K562 (cell line): Measurements from ENCODE around the gene ZNF23. TPM values are rescaled to one million over a fixed set of nuclear protein-coding genes. Genes with fewer than 3 reads are reported as not detected.

Source experiments
- ASH1L ChIP-seq: fragments of 450-650 bp; IDR thresholded peaks from 2 replicates; pipeline ENCODE4 v1.6.1; 2018; ENCODE audit warnings: borderline replicate concordance, mild to moderate bottlenecking, low read depth; ENCODE audit not compliant: partially characterized antibody
- ATF1 ChIP-seq, 2 experiments: fragments of 450-650 bp in 1 of 2; IDR thresholded peaks; 2 replicates each; pipeline ENCODE4 v1.6.1; 2016; ENCODE audit warnings: missing compliant biosample characterization in 1 of 2, missing genetic modification characterization in 1 of 2
- BCL6 ChIP-seq: fragments of 250-450 bp; sonication (Bioruptor Pico); IDR thresholded peaks from 2 replicates; pipeline ENCODE4 v1.4.0; 2020
- DIDO1 ChIP-seq: fragments of 450-650 bp; IDR thresholded peaks from 2 replicates; pipeline ENCODE4 v1.6.1; 2016; ENCODE audit warnings: low read depth, missing biosample characterization, missing genetic modification characterization
- ELF1 ChIP-seq: fragments of 200-800 bp; sonication (Bioruptor generic); IDR thresholded peaks from 2 replicates; pipeline ENCODE4 v1.6.1; 2016; ENCODE audit warnings: missing genetic modification characterization, missing compliant biosample characterization
- ELF2 ChIP-seq: fragments of 250-450 bp; sonication (Bioruptor Pico); IDR thresholded peaks from 2 replicates; pipeline ENCODE4 v1.5.0; 2021; ENCODE audit warnings: mild to moderate bottlenecking
- IRF2 ChIP-seq: sonication (generic); formaldehyde crosslinking; IDR thresholded peaks from 2 replicates; pipeline ENCODE4 v1.8.1; 2022; ENCODE audit warnings: mild to moderate bottlenecking, missing genetic modification reagents
- L3MBTL2 ChIP-seq: fragments of 450-650 bp; IDR thresholded peaks from 2 replicates; pipeline ENCODE4 v1.6.1; 2016; ENCODE audit warnings: mild to moderate bottlenecking, moderate library complexity
- PHF21A ChIP-seq: fragments of 450-650 bp; IDR thresholded peaks from 2 replicates; pipeline ENCODE4 v1.6.1; 2017; ENCODE audit warnings: low read depth, borderline replicate concordance
- PHF8 ChIP-seq: fragments of 200-600 bp; sonication (generic); IDR thresholded peaks from 2 replicates; pipeline ENCODE4 v1.6.1; 2012; ENCODE audit warnings: mixed run types, mild to moderate bottlenecking, inconsistent platforms, low read length, moderate library complexity, borderline replicate concordance
- SETDB1 ChIP-seq: IDR thresholded peaks from one replicate; pipeline ENCODE4 v1.6.1; 2012; ENCODE audit warnings: low read length, control low read depth, inconsistent platforms
- SP2 ChIP-seq: IDR thresholded peaks from 2 replicates; pipeline ENCODE4 v1.6.1; 2011; ENCODE audit warnings: mild to moderate bottlenecking, low read depth, low read length, moderate library complexity; ENCODE audit not compliant: poor library complexity, severe bottlenecking; ENCODE audit errors: extremely low read depth
- TEAD1 ChIP-seq, 2 experiments: fragments of 450-650 bp in 1 of 2; sonication (generic) in 1 of 2; formaldehyde crosslinking; IDR thresholded peaks; 2 replicates each; pipeline versions ENCODE4 v1.4.0 to v1.8.0; 2020 to 2022; ENCODE audit warnings: mild to moderate bottlenecking in 2 of 2, missing genetic modification reagents in 1 of 2
- WHSC1 ChIP-seq: IDR thresholded peaks from one replicate; pipeline ENCODE4 v1.6.1; 2012; ENCODE audit warnings: low read length, control low read depth, inconsistent platforms
- ZFX ChIP-seq: sonication (generic); formaldehyde crosslinking; IDR thresholded peaks from 2 replicates; pipeline ENCODE4 v1.8.0; 2022; ENCODE audit warnings: mild to moderate bottlenecking, missing genetic modification reagents, moderate library complexity
- ZNF644 ChIP-seq: fragments of 200-800 bp; sonication (Bioruptor generic); IDR thresholded peaks from 2 replicates; pipeline ENCODE4 v1.6.1; 2016; ENCODE audit warnings: low read depth, missing genetic modification characterization, missing compliant biosample characterization
- ZNF707 ChIP-seq: fragments of 250-450 bp; sonication (Bioruptor Pico); conservative IDR thresholded peaks from 2 replicates; pipeline ENCODE4 v1.8.0; 2022; ENCODE audit warnings: inconsistent platforms, mild to moderate bottlenecking, moderate library complexity
- ZNF79 ChIP-seq: fragments of 250-450 bp; sonication (Bioruptor Pico); IDR thresholded peaks from 2 replicates; pipeline ENCODE4 v1.4.0; 2020; ENCODE audit warnings: low read depth, mild to moderate bottlenecking, moderate library complexity
- polyA plus RNA-seq, 8 experiments: library from polyadenylated mRNA; depleted of rRNA in 4 of 8; stranded (reverse) in 5 of 8; unstranded in 3 of 8; fragments of >200 nt; fragmentation: Nextera tagmentation in 2 of 8; fragmentation: Illumina TruSeq in 1 of 8; extraction: Ambion mirVana in 2 of 8; extraction: Trizol in 1 of 8; gene quantifications; 2 replicates each; pipeline versions ENCODE4 v1.2.1 to v1.2.3, GENCODE V29; 2011 to 2014; ENCODE audit warnings: inconsistent platforms in 1 of 8, missing spikeins in 1 of 8
- total RNA-seq, 7 experiments: library from RNA; depleted of rRNA in 6 of 7; stranded (reverse); fragments of >200 nt in 6 of 7; fragmentation: Illumina TruSeq in 2 of 7; extraction: Trizol in 2 of 7; gene quantifications; 2 replicates each; pipeline versions ENCODE4 v1.2.1 to v1.2.3, GENCODE V29; 2011 to 2021; ENCODE audit warnings: low replicate concordance in 1 of 7
- TF ChIP-seq, protein P1 (sequence below): sonication (generic); IDR thresholded peaks from 2 replicates; pipeline ENCODE4 v1.6.1; 2016
- TF ChIP-seq, protein P2 (sequence below): fragments of 450-650 bp; IDR thresholded peaks from 2 replicates; pipeline ENCODE4 v1.6.1; 2016; ENCODE audit warnings: borderline replicate concordance
- TF ChIP-seq, protein P3 (sequence below): fragments of 250-450 bp; sonication (Bioruptor Pico); IDR thresholded peaks from 2 replicates; pipeline ENCODE4 v1.8.0; 2022; ENCODE audit warnings: inconsistent platforms, mild to moderate bottlenecking, moderate library complexity, borderline replicate concordance
- TF ChIP-seq, protein P4 (sequence below), 2 experiments: fragments of 250-450 bp in 1 of 2; fragments of 450-650 bp in 1 of 2; sonication (Bioruptor Pico) in 1 of 2; IDR thresholded peaks; 2 replicates each; pipeline versions ENCODE4 v1.6.1 to v1.8.0; 2016 to 2021; ENCODE audit warnings: mild to moderate bottlenecking in 2 of 2, moderate library complexity in 2 of 2, missing compliant biosample characterization in 1 of 2, missing genetic modification characterization in 1 of 2

The ZNF23 gene
- total and polyA plus RNA-seq, 9 of the 15 experiments (the other 6 are each of a cell fraction or from before 2014, with no cell fraction given) = 4.7 to 13.4 (median 11.2) TPM

DNA sequence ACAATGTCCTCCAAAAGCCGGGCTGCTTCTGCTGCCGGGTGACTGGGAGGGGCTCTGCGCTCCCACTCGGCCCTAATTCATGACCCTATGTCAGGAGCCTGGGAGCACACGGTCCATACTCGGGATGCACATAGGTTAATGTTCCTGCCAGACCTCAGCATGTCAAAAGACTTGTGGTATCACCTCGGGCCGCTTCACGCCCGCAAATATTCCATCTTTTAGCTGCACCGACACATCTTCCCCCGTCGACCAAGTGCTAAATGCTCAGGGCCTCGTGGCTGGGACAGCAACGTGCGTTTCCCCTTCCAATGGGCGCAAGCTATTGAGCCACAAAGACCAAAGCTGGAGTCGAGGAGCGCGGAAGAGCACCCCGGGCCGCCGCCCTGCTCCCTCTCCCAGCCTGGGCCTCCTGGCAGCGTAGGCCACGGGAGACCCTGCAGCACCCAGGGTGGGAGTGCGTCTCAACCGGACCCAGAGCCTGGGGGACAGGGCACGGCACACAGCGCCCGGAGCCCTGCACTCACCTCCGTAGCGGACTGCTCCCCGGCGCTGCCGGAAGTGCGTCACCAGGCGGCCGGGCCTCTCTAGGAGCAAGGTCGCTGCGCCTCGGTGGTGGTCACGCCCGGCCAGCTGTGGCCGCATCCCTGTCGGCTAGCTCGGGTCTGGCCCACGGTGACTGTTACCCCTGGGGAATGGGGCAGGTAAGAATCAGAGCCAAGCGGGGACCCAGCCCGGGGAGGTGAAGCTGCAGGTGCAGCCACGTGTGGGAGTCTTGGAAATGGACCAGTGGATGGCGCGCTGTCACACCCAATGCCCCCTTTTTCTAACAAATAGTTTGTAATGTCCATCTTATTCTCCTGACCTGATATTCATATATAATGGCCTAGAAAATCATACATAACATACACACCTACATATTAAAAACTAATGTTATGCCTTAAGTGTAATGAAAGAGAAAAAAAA lies at the start of gene ZNF23 (continued):
- TF ChIP-seq, protein P1, sequence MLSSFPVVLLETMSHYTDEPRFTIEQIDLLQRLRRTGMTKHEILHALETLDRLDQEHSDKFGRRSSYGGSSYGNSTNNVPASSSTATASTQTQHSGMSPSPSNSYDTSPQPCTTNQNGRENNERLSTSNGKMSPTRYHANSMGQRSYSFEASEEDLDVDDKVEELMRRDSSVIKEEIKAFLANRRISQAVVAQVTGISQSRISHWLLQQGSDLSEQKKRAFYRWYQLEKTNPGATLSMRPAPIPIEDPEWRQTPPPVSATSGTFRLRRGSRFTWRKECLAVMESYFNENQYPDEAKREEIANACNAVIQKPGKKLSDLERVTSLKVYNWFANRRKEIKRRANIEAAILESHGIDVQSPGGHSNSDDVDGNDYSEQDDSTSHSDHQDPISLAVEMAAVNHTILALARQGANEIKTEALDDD = no peak
- TF ChIP-seq ZFX (CRISPR knock-in tag) (peak; percentile 74), ELF1 (tag) (peak; percentile 36; the same call in 1 of the 2 replicates), ASH1L (no peak), ZNF707 (CRISPR knock-in tag) (no peak), BCL6 (no peak), WHSC1 (no peak), PHF8 (peak; percentile 100), ATF1 (CRISPR knock-in tag; IDR thresholded peaks at IDR 0.05) (peak; percentile 89), ATF1 (tag; IDR thresholded peaks at IDR 0.05) (peak; percentile 99), SP2 (peak; percentile 95), SETDB1 (peak; percentile 33), ELF2 (CRISPR knock-in tag) (peak; percentile 45; the same call in 1 of the 2 replicates), L3MBTL2 (peak; percentile 89), IRF2 (CRISPR knock-in tag) (peak; percentile 65; the same call in 1 of the 2 replicates), ZNF79 (CRISPR knock-in tag) (no peak), ZNF644 (tag) (0 out of 2 replicates have a peak, but pooled peaks have one; percentile 45), DIDO1 (tag) (peak; percentile 95), TEAD1 (CRISPR knock-in tag; IDR thresholded peaks at IDR 0.05) (peak in 1 of 2 experiments; percentile 72; a peak in 2 of 4 replicates), PHF21A (0 out of 2 replicates have a peak, but pooled peaks have one; percentile 45)
- TF ChIP-seq, protein P2, sequence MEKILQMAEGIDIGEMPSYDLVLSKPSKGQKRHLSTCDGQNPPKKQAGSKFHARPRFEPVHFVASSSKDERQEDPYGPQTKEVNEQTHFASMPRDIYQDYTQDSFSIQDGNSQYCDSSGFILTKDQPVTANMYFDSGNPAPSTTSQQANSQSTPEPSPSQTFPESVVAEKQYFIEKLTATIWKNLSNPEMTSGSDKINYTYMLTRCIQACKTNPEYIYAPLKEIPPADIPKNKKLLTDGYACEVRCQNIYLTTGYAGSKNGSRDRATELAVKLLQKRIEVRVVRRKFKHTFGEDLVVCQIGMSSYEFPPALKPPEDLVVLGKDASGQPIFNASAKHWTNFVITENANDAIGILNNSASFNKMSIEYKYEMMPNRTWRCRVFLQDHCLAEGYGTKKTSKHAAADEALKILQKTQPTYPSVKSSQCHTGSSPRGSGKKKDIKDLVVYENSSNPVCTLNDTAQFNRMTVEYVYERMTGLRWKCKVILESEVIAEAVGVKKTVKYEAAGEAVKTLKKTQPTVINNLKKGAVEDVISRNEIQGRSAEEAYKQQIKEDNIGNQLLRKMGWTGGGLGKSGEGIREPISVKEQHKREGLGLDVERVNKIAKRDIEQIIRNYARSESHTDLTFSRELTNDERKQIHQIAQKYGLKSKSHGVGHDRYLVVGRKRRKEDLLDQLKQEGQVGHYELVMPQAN = peak; percentile 91; the same call in 1 of the 2 replicates
- TF ChIP-seq, protein P3, sequence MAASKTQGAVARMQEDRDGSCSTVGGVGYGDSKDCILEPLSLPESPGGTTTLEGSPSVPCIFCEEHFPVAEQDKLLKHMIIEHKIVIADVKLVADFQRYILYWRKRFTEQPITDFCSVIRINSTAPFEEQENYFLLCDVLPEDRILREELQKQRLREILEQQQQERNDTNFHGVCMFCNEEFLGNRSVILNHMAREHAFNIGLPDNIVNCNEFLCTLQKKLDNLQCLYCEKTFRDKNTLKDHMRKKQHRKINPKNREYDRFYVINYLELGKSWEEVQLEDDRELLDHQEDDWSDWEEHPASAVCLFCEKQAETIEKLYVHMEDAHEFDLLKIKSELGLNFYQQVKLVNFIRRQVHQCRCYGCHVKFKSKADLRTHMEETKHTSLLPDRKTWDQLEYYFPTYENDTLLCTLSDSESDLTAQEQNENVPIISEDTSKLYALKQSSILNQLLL (CRISPR knock-in tag) = no peak
- TF ChIP-seq, protein P4, sequence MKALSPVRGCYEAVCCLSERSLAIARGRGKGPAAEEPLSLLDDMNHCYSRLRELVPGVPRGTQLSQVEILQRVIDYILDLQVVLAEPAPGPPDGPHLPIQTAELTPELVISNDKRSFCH (CRISPR knock-in tag; IDR thresholded peaks at IDR 0.05) = no peak
- TF ChIP-seq, protein P4 (tag; IDR thresholded peaks at IDR 0.05) = peak; percentile 73; the same call in 1 of the 2 replicates
